HFF-Myc (cell line): ENCODE results near the gene LIPC.

Experiments used
- DNase-seq: peaks from one replicate; pipeline ENCODE4 v3.0.0-alpha.2; 2011; ENCODE audit warnings: low read depth; ENCODE audit errors: extremely low read depth
- H3K4me3 ChIP-seq: replicated peaks from 2 replicates; pipeline ENCODE4 v1.5.1; 2011; ENCODE audit warnings: low read depth, mild to moderate bottlenecking, control low read depth, low read length
- TF ChIP-seq, protein P1 (sequence below): IDR thresholded peaks from 2 replicates; pipeline ENCODE4 v1.5.1; 2012; ENCODE audit warnings: mild to moderate bottlenecking, low read depth, low read length, control low read depth; ENCODE audit errors: missing control alignments

LIPC gene

DNA sequence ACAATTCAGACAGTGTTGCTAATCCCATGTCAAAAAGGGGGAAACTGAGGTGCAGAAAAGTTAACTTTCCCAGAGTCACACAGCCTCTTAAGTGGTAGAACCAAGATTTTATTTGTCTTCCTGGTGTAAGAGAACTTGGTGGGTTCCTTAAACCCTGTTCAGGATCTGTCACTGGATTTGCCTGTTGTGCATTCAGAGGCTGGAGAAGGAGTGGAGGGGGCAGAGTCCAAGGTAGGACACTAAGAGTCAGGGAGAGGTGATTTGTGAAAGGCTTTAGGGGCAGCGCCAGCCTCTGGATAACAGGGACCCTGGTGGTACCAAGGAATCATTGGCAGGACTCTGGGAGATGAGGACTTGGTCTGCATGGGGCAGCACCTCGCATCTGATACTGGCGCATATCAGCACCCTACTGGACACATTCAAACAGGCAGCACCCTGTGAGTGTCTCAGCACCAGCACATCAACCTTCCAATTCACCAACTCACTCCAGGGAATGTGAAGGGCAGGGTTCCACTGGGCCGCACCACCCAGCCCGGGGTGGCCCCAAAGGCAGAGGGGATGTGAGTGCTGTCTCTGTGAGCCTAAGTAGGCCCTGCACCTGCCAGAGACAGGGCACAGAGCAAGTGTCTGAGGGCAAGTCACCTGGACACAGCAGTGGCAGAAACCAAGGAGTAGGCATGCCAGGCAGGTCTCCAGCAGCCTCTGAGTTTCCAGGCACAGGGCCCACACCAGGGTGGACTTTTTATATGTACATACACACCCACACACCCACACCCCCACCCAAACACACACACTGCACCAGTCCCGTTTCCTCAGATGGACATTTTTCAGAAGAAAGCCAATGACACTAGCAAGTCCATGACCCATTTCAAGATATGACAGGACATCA lies 71.6 kb downstream of the LIPC start:
- TF ChIP-seq, protein P1, sequence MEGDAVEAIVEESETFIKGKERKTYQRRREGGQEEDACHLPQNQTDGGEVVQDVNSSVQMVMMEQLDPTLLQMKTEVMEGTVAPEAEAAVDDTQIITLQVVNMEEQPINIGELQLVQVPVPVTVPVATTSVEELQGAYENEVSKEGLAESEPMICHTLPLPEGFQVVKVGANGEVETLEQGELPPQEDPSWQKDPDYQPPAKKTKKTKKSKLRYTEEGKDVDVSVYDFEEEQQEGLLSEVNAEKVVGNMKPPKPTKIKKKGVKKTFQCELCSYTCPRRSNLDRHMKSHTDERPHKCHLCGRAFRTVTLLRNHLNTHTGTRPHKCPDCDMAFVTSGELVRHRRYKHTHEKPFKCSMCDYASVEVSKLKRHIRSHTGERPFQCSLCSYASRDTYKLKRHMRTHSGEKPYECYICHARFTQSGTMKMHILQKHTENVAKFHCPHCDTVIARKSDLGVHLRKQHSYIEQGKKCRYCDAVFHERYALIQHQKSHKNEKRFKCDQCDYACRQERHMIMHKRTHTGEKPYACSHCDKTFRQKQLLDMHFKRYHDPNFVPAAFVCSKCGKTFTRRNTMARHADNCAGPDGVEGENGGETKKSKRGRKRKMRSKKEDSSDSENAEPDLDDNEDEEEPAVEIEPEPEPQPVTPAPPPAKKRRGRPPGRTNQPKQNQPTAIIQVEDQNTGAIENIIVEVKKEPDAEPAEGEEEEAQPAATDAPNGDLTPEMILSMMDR, result no peak
- H3K4me3 ChIP-seq, result no peak overlapping the region

DNA sequence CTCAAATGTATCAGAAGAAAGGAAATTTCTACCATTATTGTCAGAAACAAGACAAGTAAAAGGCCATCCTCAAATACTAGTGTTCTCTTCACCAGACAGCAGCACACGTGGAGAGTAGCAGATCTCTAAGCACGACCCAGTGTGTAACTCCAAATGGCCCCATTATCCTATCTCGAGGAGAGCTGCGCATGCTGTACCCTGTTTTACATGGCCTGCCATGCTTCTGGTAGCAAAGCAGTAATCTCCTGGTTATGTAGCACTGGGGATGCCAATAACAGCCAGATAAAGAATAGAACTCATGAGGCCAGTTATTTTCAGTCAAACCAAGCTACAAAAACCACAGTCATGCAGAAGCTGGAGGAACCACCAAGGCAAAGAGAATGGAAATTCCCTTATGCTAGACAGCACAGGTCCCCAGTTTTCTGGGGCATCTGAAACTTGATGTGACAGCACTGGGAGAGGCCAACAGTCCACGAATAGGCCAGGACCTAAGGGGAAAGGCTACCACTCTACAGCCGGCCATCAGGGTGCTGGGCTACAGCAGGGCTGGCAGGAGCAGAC lies 73.0 kb downstream of the LIPC start:
- TF ChIP-seq, protein P1, result no peak
- H3K4me3 ChIP-seq, result no peak overlapping the region
- DNase-seq, result no peak

More for the DNA sequence above, 71.6 kb downstream of the LIPC start:
- no peak for DNase-seq

DNA sequence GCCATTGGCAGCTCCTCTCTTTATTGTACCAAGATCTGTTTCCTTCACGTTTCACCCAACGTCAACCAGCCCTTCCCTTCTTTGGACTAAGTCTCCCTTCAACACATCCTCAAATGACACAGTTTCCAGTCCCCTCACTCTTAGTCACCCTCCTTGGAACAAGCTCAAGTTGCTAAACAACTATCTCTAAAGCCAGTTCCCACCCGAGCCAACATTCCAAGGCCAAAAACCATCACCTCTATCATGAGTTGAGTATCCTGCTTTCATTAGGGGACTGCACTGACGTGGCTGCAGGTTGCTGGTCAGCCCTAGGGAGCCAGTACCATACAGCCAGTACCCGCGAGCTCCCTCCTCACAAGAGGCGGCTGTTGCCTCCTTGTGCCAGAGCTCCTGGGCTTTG lies 73.8 kb downstream of the LIPC start:
- DNase-seq, result no peak
- H3K4me3 ChIP-seq, result no peak overlapping the region
- TF ChIP-seq, protein P1, result no peak

DNA sequence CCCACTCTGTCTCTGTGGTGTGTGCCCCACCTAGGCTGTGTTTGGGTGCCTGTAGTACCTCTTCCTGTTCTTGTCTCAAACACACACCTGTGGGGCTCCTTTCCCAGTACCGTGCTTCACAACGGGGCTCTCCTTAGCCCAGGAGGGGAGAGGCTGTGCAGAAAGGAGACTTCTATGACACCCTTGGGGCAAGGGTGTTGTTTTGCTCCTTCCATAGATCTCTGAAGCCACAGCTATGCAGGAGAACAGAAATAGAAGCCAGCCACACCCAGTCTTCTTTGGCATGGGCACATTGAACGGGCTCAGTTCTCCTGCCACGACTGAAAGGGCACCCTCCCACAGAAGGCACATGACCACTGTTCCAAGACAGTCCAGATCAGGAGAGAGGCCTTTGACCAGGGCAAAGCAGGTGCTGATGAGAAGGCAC lies 74.3 kb downstream of the LIPC start:
- no peak overlapping the region for H3K4me3 ChIP-seq
- TF ChIP-seq, protein P1, result no peak
- no peak for DNase-seq

DNA sequence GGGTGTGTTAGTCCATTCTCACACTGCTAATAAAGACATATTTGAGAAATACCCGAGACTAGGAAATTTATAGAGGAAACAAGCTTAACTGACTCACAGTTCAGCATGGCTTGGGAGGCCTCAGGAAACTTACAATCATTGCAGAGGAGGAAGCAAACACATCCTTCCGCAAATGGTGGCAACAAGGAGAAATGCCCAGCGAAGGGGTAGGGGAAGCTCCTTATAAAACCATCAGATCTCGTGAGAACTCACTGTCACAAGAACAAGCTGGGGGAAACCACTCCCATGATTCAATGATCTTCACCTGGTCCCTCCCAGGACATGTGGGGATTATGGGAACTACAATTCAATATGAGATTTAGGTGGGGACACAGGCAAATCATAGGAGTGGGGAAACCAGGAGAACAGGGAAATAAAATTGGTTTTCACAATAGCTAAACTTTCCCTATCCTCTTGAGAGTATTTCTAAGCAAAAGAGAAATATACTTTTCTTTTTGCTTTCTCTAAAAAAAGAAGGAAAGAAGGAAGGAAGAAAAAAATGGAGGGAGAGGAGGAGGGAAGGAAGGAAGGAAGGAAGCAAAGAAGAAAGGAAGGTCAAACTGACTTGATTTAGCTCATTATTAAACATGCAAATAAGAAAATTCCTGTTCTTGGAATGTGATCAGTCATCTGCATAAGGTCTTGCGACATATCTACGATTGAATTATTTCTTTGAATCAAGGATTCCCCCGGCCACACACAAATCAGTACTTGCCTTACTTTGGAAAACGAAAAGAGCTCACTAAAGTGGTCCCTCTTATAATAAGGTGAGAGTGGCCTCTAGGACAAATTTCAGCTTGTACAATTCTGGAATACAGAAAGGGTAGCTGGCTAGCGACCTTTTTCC lies 75.2 kb downstream of the LIPC start:
- TF ChIP-seq, protein P1, result no peak
- no peak overlapping the region for H3K4me3 ChIP-seq
- no peak for DNase-seq

DNA sequence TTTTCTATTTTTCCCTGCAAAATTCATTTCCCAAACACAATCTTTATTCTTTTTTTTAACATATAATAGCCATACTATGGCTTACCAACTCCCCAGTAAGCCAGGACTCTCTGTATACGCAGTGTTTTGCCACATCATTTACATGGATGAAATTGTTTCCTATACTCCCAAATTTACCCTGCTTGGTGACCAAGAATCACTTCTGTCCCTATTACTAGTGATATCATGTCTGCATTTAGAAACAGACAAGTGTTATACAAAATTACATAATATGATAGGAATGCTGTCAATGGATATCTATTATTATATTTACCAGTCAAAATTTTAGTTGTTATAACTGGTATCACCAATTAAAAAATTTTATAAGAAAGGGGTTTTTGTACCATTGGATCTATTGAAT lies 77.8 kb downstream of the LIPC start:
- no peak overlapping the region for H3K4me3 ChIP-seq
- DNase-seq, result no peak
- TF ChIP-seq, protein P1, result no peak
